ENCODE results near the gene FAM185A. TPM values are rescaled to one million over a fixed set of nuclear protein-coding genes. Genes with fewer than 3 reads are reported as not detected.

FAM185A gene
- total RNA-seq, 4 donors from 2014 or later = 13.2 to 18.7 (median 13.6) TPM

GRCh38 chr7:102830197-102830596, 81.4 kb downstream of the FAM185A start:
- TF ChIP-seq CTCF (IDR thresholded peaks at IDR 0.05; ENCODE audit: low read depth) = no peak

GRCh38 chr7:102832674-102833073, 83.9 kb downstream of the FAM185A start:
- no peak for TF ChIP-seq CTCF (IDR thresholded peaks at IDR 0.05; ENCODE audit: low read depth)

- TF ChIP-seq CTCF (IDR thresholded peaks at IDR 0.05; ENCODE audit: low read depth) = no peak
Measured at GRCh38 chr7:102833343-102833742, 84.5 kb downstream of the FAM185A start.

GRCh38 chr7:102834466-102834865, 85.7 kb downstream of the FAM185A start:
- TF ChIP-seq CTCF (IDR thresholded peaks at IDR 0.05; ENCODE audit: low read depth) = no peak

DNA sequence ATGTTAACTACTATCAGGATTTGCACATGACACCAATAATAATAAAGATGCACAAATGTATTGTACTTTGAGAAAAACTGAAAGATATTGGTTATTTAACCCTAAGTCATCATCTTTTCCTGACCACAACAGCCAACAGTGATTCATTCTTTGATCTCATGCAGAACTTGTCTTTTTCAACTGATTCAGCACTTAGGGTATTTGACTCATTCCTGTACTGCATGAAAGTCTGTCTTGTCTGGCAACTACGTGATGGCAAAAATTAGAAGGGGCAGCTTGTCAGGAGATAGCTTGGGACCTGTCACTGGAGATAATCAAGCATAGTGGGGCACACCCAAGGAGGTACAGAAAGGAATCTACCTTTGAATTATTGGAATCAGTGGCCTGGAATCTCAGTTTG, 86.2 kb downstream of the FAM185A start:
- TF ChIP-seq CTCF (IDR thresholded peaks at IDR 0.05; ENCODE audit: low read depth) = no peak

GRCh38 chr7:102836191-102836919, 87.6 kb downstream of the FAM185A start:
- TF ChIP-seq CTCF (IDR thresholded peaks at IDR 0.05; ENCODE audit: low read depth) = no peak

DNA sequence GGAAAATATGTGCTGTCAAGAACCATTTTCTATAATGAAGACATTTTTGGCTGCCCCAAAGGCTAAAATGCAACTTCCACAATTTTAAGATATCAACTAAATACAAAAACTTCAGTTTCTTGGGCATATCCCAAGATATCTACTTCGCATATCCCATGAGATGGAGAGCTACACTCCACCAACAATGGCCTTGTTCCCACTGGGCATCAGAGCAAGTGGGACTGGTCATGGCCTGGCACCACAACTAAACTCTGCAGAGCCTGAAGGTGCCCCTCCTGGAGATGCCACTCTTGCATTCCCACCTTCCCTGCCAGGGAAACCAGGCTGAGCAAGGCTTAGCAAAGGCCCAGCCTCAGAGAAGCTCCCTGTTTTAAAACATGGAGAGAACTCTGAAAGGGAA, 88.2 kb downstream of the FAM185A start:
- TF ChIP-seq CTCF (IDR thresholded peaks at IDR 0.05; ENCODE audit: low read depth) = no peak
